HepG2 (cell line): ENCODE results near the gene TBCD. TPM values are rescaled to one million over a fixed set of nuclear protein-coding genes. Genes with fewer than 3 reads are reported as not detected.

Experiments
- ATAC-seq: fragments of 200-7000 bp; cut with Tn5 transposase; 3 replicates; pipeline ENCODE4 v1.9.1; 2020; ENCODE audit warnings: mild to moderate bottlenecking, moderate library complexity
- BruUV-seq: library from RNA; stranded (reverse); fragments of 400-500 nt; replicated peaks from 2 replicates; lab custom pipeline; 2021; lab: Mats Ljungman, UMichigan
- CTCF ChIA-PET: fragments of 300-600 bp; formaldehyde crosslinking; extraction: SDS; loops from one replicate; lab custom pipeline; 2021; ENCODE audit warnings: low total read pairs, inconsistent platforms, low intra/inter-chr PET ratio; lab: Yijun Ruan, JAX
- POLR2A ChIA-PET: fragments of 350-600 bp; sonication (Branson Sonifier 250); formaldehyde crosslinking; loops from one replicate; lab custom pipeline; 2020; ENCODE audit warnings: antibody characterized with exemption, inconsistent platforms; lab: Yijun Ruan, JAX
- DNase-seq: peaks from one replicate; pipeline ENCODE4 v3.0.0-alpha.2; 2015; ENCODE audit warnings: low spot score
- FAIRE-seq: peaks from 3 replicates; lab custom pipeline; 2011; peaks lifted over from hg19 to GRCh38; lab: Jason Lieb, UNC
- H2AFZ ChIP-seq: one replicate; pipeline ENCODE4 v1.6.1; 2011; ENCODE audit warnings: low read length, inconsistent platforms
- H3K27ac ChIP-seq: fragments of 300-600 bp; 3 replicates; pipeline ENCODE4 v1.8.0; 2011; ENCODE audit warnings: mixed run types, mild to moderate bottlenecking, mixed read lengths, low read length, inconsistent platforms; ENCODE audit not compliant: insufficient read depth; ENCODE audit errors: extremely low read length
- H3K27me3 ChIP-seq, 2 experiments: fragments of 200-600 bp in 1 of 2; 2 replicates in 1 of 2; 3 replicates in 1 of 2; pipeline versions ENCODE4 v1.6.0 to v1.8.0; 2011; ENCODE audit warnings: low read length in 2 of 2, mild to moderate bottlenecking in 2 of 2, moderate library complexity in 2 of 2, inconsistent platforms in 1 of 2; ENCODE audit not compliant: insufficient read depth in 2 of 2, control insufficient read depth in 1 of 2
- H3K36me3 ChIP-seq, 2 experiments: fragments of 200-600 bp in 1 of 2; replicated peaks in 1 of 2; 2 replicates in 1 of 2; 3 replicates in 1 of 2; pipeline versions ENCODE4 v1.5.1 to v1.8.0; 2011; ENCODE audit warnings: low read length in 2 of 2, inconsistent platforms in 1 of 2; ENCODE audit not compliant: insufficient read depth in 2 of 2, control insufficient read depth in 1 of 2
- H3K4me1 ChIP-seq: 2 replicates; pipeline ENCODE4 v1.5.1; 2012; ENCODE audit warnings: low read length, inconsistent platforms; ENCODE audit not compliant: insufficient read depth
- H3K4me2 ChIP-seq: 2 replicates; pipeline ENCODE4 v1.6.0; 2011; ENCODE audit warnings: low read depth, low read length, inconsistent platforms
- H3K4me3 ChIP-seq, 3 experiments: fragments of 200-600 bp in 1 of 3; sonication (generic), shearing (Covaris generic) in 1 of 3; replicated peaks in 1 of 3; 2 replicates each; pipeline ENCODE4 v1.5.1; 2011 to 2016; ENCODE audit warnings: low read length in 3 of 3, inconsistent platforms in 2 of 3, low read depth in 2 of 3, mild to moderate bottlenecking in 2 of 3, control low read depth in 1 of 3, mixed read lengths in 1 of 3; ENCODE audit not compliant: insufficient read depth in 1 of 3
- H3K79me2 ChIP-seq: one replicate; pipeline ENCODE4 v1.6.1; 2011; ENCODE audit warnings: low read length, inconsistent platforms; ENCODE audit not compliant: insufficient read depth
- H3K9ac ChIP-seq: 2 replicates; pipeline ENCODE4 v1.6.0; 2011; ENCODE audit warnings: mild to moderate bottlenecking, low read depth, low read length, inconsistent platforms; ENCODE audit not compliant: insufficient read depth
- H3K9me3 ChIP-seq: 2 replicates; pipeline ENCODE4 v1.5.1; 2012; ENCODE audit warnings: mild to moderate bottlenecking, low read length
- H4K20me1 ChIP-seq: 2 replicates; pipeline ENCODE4 v1.6.0; 2011; ENCODE audit warnings: inconsistent platforms, mild to moderate bottlenecking, low read length, moderate library complexity; ENCODE audit not compliant: insufficient read depth
- DBP ChIP-seq: sonication (generic); formaldehyde crosslinking; IDR thresholded peaks from 2 replicates; pipeline ENCODE4 v1.4.0; 2020; ENCODE audit warnings: missing genetic modification reagents; ENCODE audit errors: not compliant biosample characterization
- ELF4 ChIP-seq: sonication (generic); formaldehyde crosslinking; IDR thresholded peaks from 2 replicates; pipeline ENCODE4 v1.5.0; 2020; ENCODE audit warnings: missing genetic modification reagents, mild to moderate bottlenecking, moderate library complexity, borderline replicate concordance
- EP300 ChIP-seq, 3 experiments: sonication (generic) in 1 of 3; formaldehyde crosslinking in 1 of 3; IDR thresholded peaks; 2 replicates each; pipeline versions ENCODE4 v1.5.1 to v1.6.1; 2011 to 2020; ENCODE audit warnings: low read depth in 2 of 3, low read length in 2 of 3, borderline replicate concordance in 1 of 3, improper control_type of control experiment in 1 of 3, mild to moderate bottlenecking in 1 of 3, missing genetic modification reagents in 1 of 3, moderate library complexity in 1 of 3
- JUNB ChIP-seq: sonication (generic); formaldehyde crosslinking; IDR thresholded peaks from 2 replicates; pipeline ENCODE4 v1.8.0; 2022; ENCODE audit warnings: missing genetic modification reagents, mild to moderate bottlenecking, borderline replicate concordance
- KAT7 ChIP-seq: IDR thresholded peaks from 2 replicates; pipeline ENCODE4 v1.6.1; 2018; ENCODE audit warnings: borderline replicate concordance, missing compliant biosample characterization
- NFIC ChIP-seq: IDR thresholded peaks from 2 replicates; pipeline ENCODE4 v1.6.1; 2012; ENCODE audit warnings: mild to moderate bottlenecking, low read length, inconsistent platforms
- ZNF225 ChIP-seq: sonication (generic); formaldehyde crosslinking; IDR thresholded peaks from 2 replicates; pipeline ENCODE4 v1.4.0; 2020; ENCODE audit warnings: mild to moderate bottlenecking, missing genetic modification reagents
- ZNF503 ChIP-seq: sonication (generic); formaldehyde crosslinking; IDR thresholded peaks from 2 replicates; pipeline ENCODE4 v1.4.0; 2020; ENCODE audit warnings: missing genetic modification reagents
- ZNF512 ChIP-seq: sonication (generic); formaldehyde crosslinking; IDR thresholded peaks from 2 replicates; pipeline ENCODE4 v1.4.0; 2020; ENCODE audit warnings: mild to moderate bottlenecking, missing genetic modification reagents
- ZNF569 ChIP-seq: sonication (generic); formaldehyde crosslinking; IDR thresholded peaks from 2 replicates; pipeline ENCODE4 v1.5.0; 2020; ENCODE audit warnings: mild to moderate bottlenecking, missing genetic modification reagents, moderate library complexity, borderline replicate concordance
- ZNF672 ChIP-seq: sonication (generic); formaldehyde crosslinking; IDR thresholded peaks from 2 replicates; pipeline ENCODE4 v1.8.1; 2022; ENCODE audit warnings: missing genetic modification reagents
- ZNF75D ChIP-seq: sonication (generic); formaldehyde crosslinking; IDR thresholded peaks from 2 replicates; pipeline ENCODE4 v1.8.1; 2023; ENCODE audit warnings: missing genetic modification reagents, mild to moderate bottlenecking, borderline replicate concordance
- ZSCAN29 ChIP-seq: sonication (generic); formaldehyde crosslinking; conservative IDR thresholded peaks from 2 replicates; pipeline ENCODE4 v1.4.0; 2020; ENCODE audit warnings: mild to moderate bottlenecking, missing genetic modification reagents
- WGBS: methylation state at CpG from one replicate; pipeline ENCODE4 v1.1.6; 2017; ENCODE audit warnings: low lambda C conversion rate; 5-methylcytosine and 5-hydroxymethylcytosine counted together
- in situ Hi-C: cut with HindIII; loops from 2 replicates; pipeline ENCODE4 v1.10.0; 2017; ENCODE audit warnings: low pct_unique_long_range_greater_than_20kb; ENCODE audit not compliant: extremely low pct_ligation_motif_present
- intact Hi-C: fragments of 100-400 bp; cut with micrococcal nuclease; formaldehyde crosslinking; loops from one replicate; pipeline ENCODE4 v1.10.0; 2022; ENCODE audit not compliant: unreplicated experiment
- polyA plus RNA-seq, 8 experiments: library from polyadenylated mRNA; depleted of rRNA in 3 of 8; stranded (reverse) in 7 of 8; unstranded in 1 of 8; fragments of >200 nt; fragmentation: Illumina TruSeq in 4 of 8; extraction: Trizol in 4 of 8; gene quantifications; 2 replicates each; pipeline versions ENCODE4 v1.2.1 to v1.2.3, GENCODE V29; 2011 to 2016; ENCODE audit warnings: low read depth in 4 of 8, missing spikeins in 1 of 8, mixed read lengths in 1 of 8; ENCODE audit not compliant: insufficient read depth in 1 of 8
- total RNA-seq, 5 experiments: library from RNA; depleted of rRNA; stranded (reverse); fragments of >200 nt; fragmentation: Illumina TruSeq; extraction: Trizol; gene quantifications; 2 replicates each; pipeline ENCODE4 v1.2.3, GENCODE V29; 2016; ENCODE audit warnings: low read depth in 1 of 5

The TBCD gene
- total and polyA plus RNA-seq, 2 of the 13 experiments (the other 11 are each of a cell fraction or from before 2014, with no cell fraction given) = 33.9 to 54.8 TPM

GRCh38 chr17:82803606-82804005 lies 51.7 kb downstream of the TBCD start:
- Histone ChIP-seq H3K4me2 (no peak overlapping the region), H3K36me3 (peaks cover 23 to 45% of the 10 kb centered on the region in 2 experiments; a peak in 4 of 5 replicates), H3K9me3 (no peaks in the 10 kb centered on the region), H3K9ac (no peak overlapping the region), H3K79me2 (no peaks in the 10 kb centered on the region), H2AFZ (no peak overlapping the region), H4K20me1 (no peaks in the 10 kb centered on the region), H3K27me3 (no peaks in the 10 kb centered on the region), H3K4me3 (no peak overlapping the region), H3K4me1 (no peaks in the 10 kb centered on the region)
- CTCF ChIA-PET = no interaction called here
- no peak for ATAC-seq
- in situ Hi-C loops (no loop called here), intact Hi-C loops (no loop called here)
- WGBS = 98% methylated on average over 15 of the region's 15 CpGs
- POLR2A ChIA-PET = no interaction called here
- DNase-seq = no peak
- FAIRE-seq = no peak
- no TSS peak for BruUV-seq
- TF ChIP-seq ZNF503 (CRISPR knock-in tag) (no peak), DBP (no peak), ZNF225 (CRISPR knock-in tag) (no peak), JUNB (no peak), ZNF75D (no peak), NFIC (no peak), ZNF672 (CRISPR knock-in tag) (no peak), ELF4 (CRISPR knock-in tag) (no peak), KAT7 (CRISPR knock-in tag) (no peak), EP300 (IDR thresholded peaks at IDR 0.05; ENCODE audit: low read depth in 2 of 2, low read length in 2 of 2) (no peak), EP300 (CRISPR knock-in tag; IDR thresholded peaks at IDR 0.05; ENCODE audit: borderline replicate concordance) (no peak), ZNF569 (CRISPR knock-in tag) (no peak), ZSCAN29 (CRISPR knock-in tag) (no peak), ZNF512 (CRISPR knock-in tag) (no peak)
- TF ChIP-seq, all 625 proteins: peak for 0
- H3K27ac ChIP-seq = no peak overlapping the region
